H1 (cell line): ENCODE measurements around the gene GPX6. TPM values are rescaled to one million over a fixed set of nuclear protein-coding genes. Genes with fewer than 3 reads are reported as not detected.

Experiments
- CTCF ChIA-PET: fragments of 300-600 bp; sonication (Branson Sonifier 250); formaldehyde crosslinking; loops from one replicate; lab custom pipeline; 2021; ENCODE audit not compliant: partially characterized antibody; lab: Charles Lee
- POLR2A ChIA-PET: fragments of 300-600 bp; sonication (Branson Sonifier 250); formaldehyde crosslinking; loops from one replicate; lab custom pipeline; 2021; ENCODE audit warnings: inconsistent platforms; ENCODE audit not compliant: partially characterized antibody; lab: Charles Lee
- DNase-seq, 2 experiments: peaks; one replicate each; pipeline versions ENCODE4 v3.0.0 to v3.0.0-alpha.2; 2010 to 2022; ENCODE audit warnings: low spot score in 2 of 2, low read depth in 1 of 2, mixed read lengths in 1 of 2
- FAIRE-seq: peaks from 2 replicates; lab custom pipeline; 2011; peaks lifted over from hg19 to GRCh38; lab: Jason Lieb, UNC
- H2AFZ ChIP-seq: 2 replicates; pipeline ENCODE4 v1.8.1; 2012; ENCODE audit warnings: low read length, inconsistent platforms
- H2AK5ac ChIP-seq: 2 replicates; pipeline ENCODE4 v1.6.1; 2013; ENCODE audit warnings: low read depth, low read length
- H2BK120ac ChIP-seq: replicated peaks from 2 replicates; pipeline ENCODE3; 2013; ENCODE audit warnings: low read depth, low read length, inconsistent platforms
- H2BK12ac ChIP-seq: 2 replicates; pipeline ENCODE4 v1.6.1; 2013; ENCODE audit warnings: low read depth, low read length
- H2BK15ac ChIP-seq: 2 replicates; pipeline ENCODE4 v1.6.1; 2013; ENCODE audit warnings: low read length
- H2BK20ac ChIP-seq: 2 replicates; pipeline ENCODE4 v1.6.1; 2013; ENCODE audit warnings: low read length
- H2BK5ac ChIP-seq: 2 replicates; pipeline ENCODE4 v1.6.1; 2013; ENCODE audit warnings: low read depth, low read length
- H3K14ac ChIP-seq: 2 replicates; pipeline ENCODE4 v1.6.1; 2013; ENCODE audit warnings: inconsistent platforms; ENCODE audit not compliant: insufficient read length
- H3K18ac ChIP-seq: 2 replicates; pipeline ENCODE4 v1.6.1; 2013; ENCODE audit warnings: low read length; ENCODE audit errors: extremely low read depth
- H3K23ac ChIP-seq: 2 replicates; pipeline ENCODE4 v1.6.1; 2013; ENCODE audit warnings: inconsistent platforms; ENCODE audit not compliant: insufficient read length
- H3K23me2 ChIP-seq: 2 replicates; pipeline ENCODE4 v1.6.1; 2013; ENCODE audit warnings: low read depth, low read length
- H3K27ac ChIP-seq: 2 replicates; pipeline ENCODE4 v1.6.1; 2011; ENCODE audit warnings: low read depth, low read length, inconsistent platforms
- H3K27me3 ChIP-seq, 4 experiments: replicated peaks in 1 of 4; 1 replicate in 1 of 4; 2 replicates in 3 of 4; pipeline versions ENCODE4 v1.6.1 to v1.8.1; 2011 to 2013; ENCODE audit warnings: low read length in 3 of 4, mild to moderate bottlenecking in 3 of 4, inconsistent platforms in 2 of 4, mixed read lengths in 2 of 4, moderate library complexity in 1 of 4; ENCODE audit not compliant: control insufficient read depth in 3 of 4, insufficient read depth in 3 of 4; ENCODE audit errors: extremely low read depth in 1 of 4
- H3K36me3 ChIP-seq, 4 experiments: 2 replicates each; pipeline versions ENCODE4 v1.6.1 to v1.8.1; 2011 to 2013; ENCODE audit warnings: mild to moderate bottlenecking in 4 of 4, low read length in 3 of 4, moderate library complexity in 2 of 4, control low read depth in 1 of 4, inconsistent platforms in 1 of 4; ENCODE audit not compliant: insufficient read depth in 4 of 4, control insufficient read depth in 2 of 4
- H3K4ac ChIP-seq: replicated peaks from 2 replicates; pipeline ENCODE3; 2013; ENCODE audit warnings: low read length, low read depth, mixed read lengths, inconsistent platforms; ENCODE audit not compliant: insufficient read length
- H3K4me1 ChIP-seq, 4 experiments: replicated peaks in 1 of 4; 1 replicate in 1 of 4; 2 replicates in 3 of 4; pipeline versions ENCODE4 v1.6.1 to v1.8.1; 2011 to 2013; ENCODE audit warnings: low read length in 3 of 4, inconsistent platforms in 2 of 4, mixed read lengths in 1 of 4; ENCODE audit not compliant: insufficient read depth in 4 of 4, control insufficient read depth in 3 of 4
- H3K4me2 ChIP-seq, 2 experiments: 2 replicates each; pipeline versions ENCODE4 v1.6.1 to v1.8.1; 2011 to 2013; ENCODE audit warnings: low read depth in 2 of 2, low read length in 2 of 2, control low read depth in 1 of 2, inconsistent platforms in 1 of 2, mild to moderate bottlenecking in 1 of 2; ENCODE audit not compliant: insufficient read depth in 1 of 2
- H3K4me3 ChIP-seq, 4 experiments: fragments of 200-600, 300-600 bp in 1 of 4; sonication (generic), shearing (Covaris generic), sonication (Bioruptor Twin) in 1 of 4; 2 replicates each; pipeline versions ENCODE4 v1.5.1 to v1.8.1; 2011 to 2016; ENCODE audit warnings: low read length in 4 of 4, low read depth in 3 of 4, control low read depth in 2 of 4, inconsistent platforms in 2 of 4, mild to moderate bottlenecking in 2 of 4, mixed read lengths in 1 of 4, moderate library complexity in 1 of 4; ENCODE audit not compliant: insufficient read depth in 2 of 4; ENCODE audit errors: extremely low read depth in 1 of 4
- H3K56ac ChIP-seq: replicated peaks from 2 replicates; pipeline ENCODE3; 2013; ENCODE audit warnings: low read depth, mild to moderate bottlenecking, mixed read lengths, low read length, inconsistent platforms; ENCODE audit not compliant: insufficient read length
- H3K79me1 ChIP-seq: 2 replicates; pipeline ENCODE4 v1.6.1; 2013; ENCODE audit warnings: low read depth, low read length, control low read depth
- H3K79me2 ChIP-seq, 2 experiments: 2 replicates each; pipeline versions ENCODE4 v1.6.1 to v1.8.1; 2012 to 2013; ENCODE audit warnings: low read length in 2 of 2, mild to moderate bottlenecking in 2 of 2, inconsistent platforms in 1 of 2; ENCODE audit not compliant: insufficient read depth in 2 of 2, control insufficient read depth in 1 of 2
- H3K9ac ChIP-seq, 4 experiments: replicated peaks in 1 of 4; 1 replicate in 1 of 4; 2 replicates in 3 of 4; pipeline versions ENCODE4 v1.6.1 to v1.8.1; 2011 to 2013; ENCODE audit warnings: low read depth in 3 of 4, low read length in 3 of 4, control low read depth in 2 of 4, mild to moderate bottlenecking in 2 of 4, moderate library complexity in 2 of 4, inconsistent platforms in 1 of 4; ENCODE audit errors: extremely low read depth in 1 of 4
- H3K9me3 ChIP-seq, 2 experiments: 2 replicates each; pipeline versions ENCODE4 v1.6.1 to v1.8.1; 2012 to 2013; ENCODE audit warnings: mild to moderate bottlenecking in 2 of 2, moderate library complexity in 2 of 2, control low read depth in 1 of 2, inconsistent platforms in 1 of 2, low read depth in 1 of 2, low read length in 1 of 2, mixed read lengths in 1 of 2; ENCODE audit not compliant: insufficient read depth in 2 of 2
- H4K20me1 ChIP-seq, 2 experiments: replicated peaks in 1 of 2; 2 replicates each; pipeline versions ENCODE3 to v1.8.1; 2011 to 2013; ENCODE audit warnings: inconsistent platforms in 2 of 2, low read length in 2 of 2, mild to moderate bottlenecking in 1 of 2; ENCODE audit not compliant: insufficient read depth in 2 of 2, control insufficient read depth in 1 of 2
- H4K5ac ChIP-seq: 2 replicates; pipeline ENCODE4 v1.6.1; 2013; ENCODE audit warnings: low read length, low read depth, mixed read lengths, inconsistent platforms; ENCODE audit not compliant: insufficient read length
- H4K8ac ChIP-seq: 2 replicates; pipeline ENCODE4 v1.8.0; 2013; ENCODE audit warnings: mild to moderate bottlenecking, moderate library complexity, low read length, inconsistent platforms; ENCODE audit not compliant: insufficient read depth; ENCODE audit errors: extremely low read depth
- H4K91ac ChIP-seq: replicated peaks from 2 replicates; pipeline ENCODE3; 2013; ENCODE audit warnings: low read length, mixed read lengths, inconsistent platforms; ENCODE audit not compliant: insufficient read length
- BCL11A ChIP-seq, 2 experiments: IDR thresholded peaks; one replicate each; pipeline ENCODE4 v1.6.1; 2011; ENCODE audit warnings: low read depth in 2 of 2, low read length in 2 of 2, mild to moderate bottlenecking in 2 of 2
- KDM4A ChIP-seq: IDR thresholded peaks from one replicate; pipeline ENCODE4 v1.7.1; 2012; ENCODE audit warnings: low read depth, mild to moderate bottlenecking, moderate library complexity, low read length, inconsistent platforms; ENCODE audit not compliant: severe bottlenecking
- WGBS, 2 experiments: shearing (Covaris generic) in 1 of 2; methylation state at CpG; one replicate each; pipeline versions ENCODE4 v1.1.6 to v1.1.7; 2013 to 2015; ENCODE audit warnings: low lambda C conversion rate in 2 of 2, mixed read lengths in 2 of 2, inconsistent platforms in 1 of 2, low coverage in 1 of 2, missing lambda C conversion rate in 1 of 2; ENCODE audit not compliant: insufficient replicate concordance in 2 of 2, insufficient coverage in 1 of 2, insufficient read length in 1 of 2; ENCODE audit errors: extremely low coverage in 1 of 2, missing lambda C conversion rate in 1 of 2; 5-methylcytosine and 5-hydroxymethylcytosine counted together
- polyA plus RNA-seq, 7 experiments: library from polyadenylated mRNA; depleted of rRNA in 3 of 7; stranded (reverse) in 5 of 7; unstranded in 2 of 7; fragments of >200 nt in 5 of 7; fragments of 200-250 nt in 2 of 7; gene quantifications; 1 replicate in 5 of 7; 2 replicates in 1 of 7; 4 replicates in 1 of 7; pipeline versions ENCODE4 v1.2.1 to v1.2.3, GENCODE V29; 2011 to 2013; ENCODE audit warnings: missing spikeins in 2 of 7, mixed read lengths in 2 of 7
- total RNA-seq: library from RNA; stranded (reverse); fragmentation: NEBNext Ultra II Directional; extraction: Animal tissue kit (Norgen Biotek cat#: 25700); gene quantifications from 2 replicates; pipeline ENCODE4 v1.2.1, GENCODE V29; 2021

Gene GPX6
- total and polyA plus RNA-seq, 2 of the 8 experiments (the other 6 are each of a cell fraction or from before 2014, with no cell fraction given): not detected

DNA sequence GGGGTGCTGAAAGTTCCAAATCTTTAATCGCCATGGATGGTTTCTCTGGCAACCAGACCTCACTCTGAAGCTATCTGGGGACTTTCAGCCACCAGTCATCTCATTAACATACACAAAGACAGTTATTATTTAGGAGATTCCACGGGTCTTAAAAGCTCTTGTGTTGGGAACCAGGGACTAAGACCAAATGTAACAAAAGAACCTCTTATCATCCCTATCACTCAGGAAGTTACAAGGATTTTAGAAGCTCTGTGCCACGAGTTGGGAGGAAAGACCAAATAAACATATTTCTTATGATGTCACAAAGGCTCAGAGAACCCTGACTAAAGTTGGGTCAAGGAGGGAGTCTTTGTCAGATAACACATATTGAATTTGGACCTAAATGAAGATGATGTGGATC is 17.7 kb downstream of the GPX6 start:
- Histone ChIP-seq H3K9ac (no peak overlapping the region), H3K79me1 (no peaks in the 10 kb centered on the region), H3K23me2 (no peaks in the 10 kb centered on the region), H3K18ac (no peak overlapping the region), H3K4me3 (no peak overlapping the region), H4K20me1 (no peaks in the 10 kb centered on the region), H3K23ac (no peak overlapping the region), H4K5ac (no peak overlapping the region), H3K4ac (no peak overlapping the region), H2BK20ac (no peak overlapping the region), H2AFZ (no peak overlapping the region), H3K27ac (no peak overlapping the region), H2BK120ac (no peak overlapping the region), H2BK15ac (no peak overlapping the region), H3K56ac (no peak overlapping the region), H2BK12ac (no peak overlapping the region), H3K4me1 (no peaks in the 10 kb centered on the region), H4K91ac (no peak overlapping the region), H3K4me2 (no peak overlapping the region), H3K79me2 (no peaks in the 10 kb centered on the region), H3K27me3 (no peaks in the 10 kb centered on the region), H2AK5ac (no peak overlapping the region), H3K14ac (no peak overlapping the region), H4K8ac (no peak overlapping the region), H3K9me3 (peaks cover 0 to 12% of the 10 kb centered on the region in 2 experiments; a peak in 2 of 4 replicates), H3K36me3 (peaks cover 0 to 4% (median 0%) of the 10 kb centered on the region in 4 experiments; a peak in 1 of 8 replicates), H2BK5ac (no peak overlapping the region)
- CTCF ChIA-PET: interaction anchor here (0.6 to 1.2 kb wide), 6 partner anchors 24 to 88 kb away, joined by 3 to 4 read pairs (median 3); no protein-coding TSS in a partner anchor
- FAIRE-seq (no peak), DNase-seq (no peak)
- POLR2A ChIA-PET: interaction anchor here (0.9 to 1.3 kb wide), 2 partner anchors 9 to 40 kb away, joined by 3 to 4 read pairs; no protein-coding TSS in a partner anchor
- WGBS, 2 experiments: 77% methylated on average over 3 of the region's 3 CpGs; no CpG with 5 or more reads in 1 of the 2 experiments
- TF ChIP-seq KDM4A (no peak), BCL11A (IDR thresholded peaks at IDR 0.05; ENCODE audit: low read depth in 2 of 2, low read length in 2 of 2) (no peak)
